Esophagus squamous epithelium (tissue), 4 donors: Measurements from ENCODE around the gene ENTPD2.

Experiments used
- CTCF ChIP-seq, 6 experiments: fragments of 450-650 bp in 4 of 6; fragments of 200-600 bp in 2 of 6; sonication (generic) in 2 of 6; IDR thresholded peaks; one replicate each; pipeline ENCODE4 v1.5.1; 2016 to 2019; ENCODE audit warnings: antibody characterized with exemption in 6 of 6, mild to moderate bottlenecking in 4 of 6, moderate library complexity in 4 of 6
- POLR2A ChIP-seq, 4 donors: fragments of 450-650 bp; IDR thresholded peaks; one replicate each; pipeline ENCODE4 v1.6.1; 2017; ENCODE audit warnings: antibody characterized with exemption in 4 of 4, mild to moderate bottlenecking in 4 of 4, moderate library complexity in 3 of 4

DNA sequence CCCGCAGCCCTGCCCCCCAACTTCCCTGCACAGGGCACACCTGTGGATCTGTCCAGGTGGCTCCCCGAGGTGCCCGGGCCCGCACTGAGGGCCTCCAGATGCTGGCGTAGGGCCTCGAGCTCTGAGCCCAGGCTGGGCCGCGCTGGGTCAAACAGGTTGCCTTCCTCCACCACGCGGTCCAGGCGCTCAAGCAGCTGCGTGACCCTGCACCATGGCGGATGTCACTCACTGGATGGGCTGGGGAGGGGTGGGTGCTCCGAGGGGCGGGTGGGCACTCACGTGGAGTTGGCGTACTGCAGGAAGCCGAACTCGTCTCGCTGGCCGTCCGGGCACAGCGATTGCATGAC lies 31.2 kb downstream of the ENTPD2 start:
- TF ChIP-seq POLR2A (IDR thresholded peaks at IDR 0.05) (no peak), CTCF (IDR thresholded peaks at IDR 0.05) (no peak)
